ENCODE measurements around the gene NELFE.
A peak's percentile ranks its signal among the peaks of the same experiment; 100 is the strongest.
"Not testable (repeated sequence)": the region's sequence is repeated elsewhere in the genome, so short reads cannot be mapped to it uniquely, and the experiment has no call there.

Gene NELFE

GRCh38 chr6:31958741-31959739 lies at the start of gene NELFE, which contains the start of gene SKIC2:
Gene NELFE, minus strand, starts transcription at chr6:31958971. Its CDS starts 525 bp downstream, at chr6:31958446.
Gene SKIC2, plus strand, starts transcription at chr6:31959175. Its CDS starts 18 bp downstream, at chr6:31959193.
- DNase-seq = peak; percentile 100
- Histone ChIP-seq H3K9me3 (ENCODE audit: severe bottlenecking) (no peaks in the 10 kb centered on the region), H3K4me3 (ENCODE audit: low read depth, low read length) (peak within 1 kb of the TSS; percentile 86), H3K27me3 (ENCODE audit: insufficient read depth, low read depth, severe bottlenecking) (no peaks in the 10 kb centered on the region), H3K36me3 (peaks cover 79% of the 10 kb centered on the region), H3K27ac (peak within 1 kb of the TSS; percentile 67)
- no peak for TF ChIP-seq CTCF (IDR thresholded peaks at IDR 0.05; ENCODE audit: low read depth, low read length)

GRCh38 chr6:32008037-32008436 lies 49.3 kb upstream of the NELFE start:
- peak; percentile 7 for DNase-seq
- H3K27ac ChIP-seq = not testable (repeated sequence)

GRCh38 chr6:32007086-32007485 lies 48.3 kb upstream of the NELFE start:
- 0 out of 2 replicates have a peak, but pooled peaks have one; percentile 13 for TF ChIP-seq CTCF (IDR thresholded peaks at IDR 0.05; ENCODE audit: low read depth, low read length)

More at GRCh38 chr6:32008037-32008436, 49.3 kb upstream of the NELFE start:
- H3K9me3 ChIP-seq (ENCODE audit: severe bottlenecking); H3K4me3 ChIP-seq (ENCODE audit: low read depth, low read length); H3K27me3 ChIP-seq (ENCODE audit: insufficient read depth, low read depth, severe bottlenecking); H3K36me3 ChIP-seq: not testable (repeated sequence)

GRCh38 chr6:32005991-32006529 lies 47.3 kb upstream of the NELFE start:
- peak; percentile 7 for DNase-seq
- H3K9me3 ChIP-seq (ENCODE audit: severe bottlenecking); H3K4me3 ChIP-seq (ENCODE audit: low read depth, low read length); H3K27me3 ChIP-seq (ENCODE audit: insufficient read depth, low read depth, severe bottlenecking); H3K27ac ChIP-seq; H3K36me3 ChIP-seq: not testable (repeated sequence)

More at GRCh38 chr6:32007086-32007485, 48.3 kb upstream of the NELFE start:
- H3K36me3 ChIP-seq; H3K27ac ChIP-seq; H3K9me3 ChIP-seq (ENCODE audit: severe bottlenecking); H3K4me3 ChIP-seq (ENCODE audit: low read depth, low read length); H3K27me3 ChIP-seq (ENCODE audit: insufficient read depth, low read depth, severe bottlenecking): not testable (repeated sequence)
- peak; percentile 37 for DNase-seq

GRCh38 chr6:32005538-32005880 lies 46.7 kb upstream of the NELFE start:
- H3K4me3 ChIP-seq (ENCODE audit: low read depth, low read length); H3K27me3 ChIP-seq (ENCODE audit: insufficient read depth, low read depth, severe bottlenecking): not testable (repeated sequence)
- DNase-seq = peak; percentile 5

GRCh38 chr6:32004864-32005537 lies 46.2 kb upstream of the NELFE start:
- not testable (repeated sequence) for H3K27me3 ChIP-seq (ENCODE audit: insufficient read depth, low read depth, severe bottlenecking); H3K9me3 ChIP-seq (ENCODE audit: severe bottlenecking); H3K4me3 ChIP-seq (ENCODE audit: low read depth, low read length); H3K36me3 ChIP-seq; H3K27ac ChIP-seq
- DNase-seq = peak; percentile 6

More at GRCh38 chr6:32005538-32005880, 46.7 kb upstream of the NELFE start:
- H3K9me3 ChIP-seq (ENCODE audit: severe bottlenecking); H3K36me3 ChIP-seq; H3K27ac ChIP-seq: not testable (repeated sequence)

GRCh38 chr6:32004393-32004792 lies 45.6 kb upstream of the NELFE start:
- not testable (repeated sequence) for H3K27ac ChIP-seq; H3K27me3 ChIP-seq (ENCODE audit: insufficient read depth, low read depth, severe bottlenecking); H3K9me3 ChIP-seq (ENCODE audit: severe bottlenecking); H3K36me3 ChIP-seq; DNase-seq; H3K4me3 ChIP-seq (ENCODE audit: low read depth, low read length)

GRCh38 chr6:32003301-32003700 lies 44.5 kb upstream of the NELFE start:
- H3K9me3 ChIP-seq (ENCODE audit: severe bottlenecking); H3K27me3 ChIP-seq (ENCODE audit: insufficient read depth, low read depth, severe bottlenecking); H3K36me3 ChIP-seq; H3K4me3 ChIP-seq (ENCODE audit: low read depth, low read length); H3K27ac ChIP-seq; DNase-seq: not testable (repeated sequence)

- not testable (repeated sequence) for H3K9me3 ChIP-seq (ENCODE audit: severe bottlenecking); H3K36me3 ChIP-seq; H3K27ac ChIP-seq; H3K4me3 ChIP-seq (ENCODE audit: low read depth, low read length); DNase-seq; H3K27me3 ChIP-seq (ENCODE audit: insufficient read depth, low read depth, severe bottlenecking)
These were observed 43.9 kb upstream of the NELFE start for GRCh38 chr6:32002546-32003268.

GRCh38 chr6:31996385-31996784 lies 37.6 kb upstream of the NELFE start:
- not testable (repeated sequence) for H3K27me3 ChIP-seq (ENCODE audit: insufficient read depth, low read depth, severe bottlenecking); H3K9me3 ChIP-seq (ENCODE audit: severe bottlenecking); H3K4me3 ChIP-seq (ENCODE audit: low read depth, low read length); DNase-seq; H3K36me3 ChIP-seq; H3K27ac ChIP-seq

- H3K36me3 ChIP-seq; DNase-seq; H3K27me3 ChIP-seq (ENCODE audit: insufficient read depth, low read depth, severe bottlenecking); H3K27ac ChIP-seq; H3K4me3 ChIP-seq (ENCODE audit: low read depth, low read length); H3K9me3 ChIP-seq (ENCODE audit: severe bottlenecking): not testable (repeated sequence)
These were observed 35.6 kb upstream of the NELFE start for GRCh38 chr6:31994421-31994820.

Data from WERI-Rb-1 (cell line).